Measurements from ENCODE around the gene STARD6.
"Not testable (repeated sequence)": the region's sequence is repeated elsewhere in the genome, so short reads cannot be mapped to it uniquely, and the experiment has no call there.

STARD6 gene

GRCh38 chr18:54335638-54336173, 22.0 kb downstream of the STARD6 start:
- DNase-seq, result no peak

GRCh38 chr18:54330768-54331548, 26.7 kb downstream of the STARD6 start:
- DNase-seq, result no peak

GRCh38 chr18:54329787-54330186, 27.9 kb downstream of the STARD6 start:
- DNase-seq, result no peak

GRCh38 chr18:54327818-54328217, 29.8 kb downstream of the STARD6 start:
- DNase-seq, result no peak

- no peak for DNase-seq
These were observed 33.7 kb downstream of the STARD6 start for GRCh38 chr18:54323970-54324369.

GRCh38 chr18:54323561-54323960, 34.1 kb downstream of the STARD6 start:
- no peak for DNase-seq

- DNase-seq, result no peak
These were observed 41.4 kb downstream of the STARD6 start for GRCh38 chr18:54316071-54316820.

GRCh38 chr18:54309564-54309963, 48.1 kb downstream of the STARD6 start:
- DNase-seq, result not testable (repeated sequence)

- DNase-seq, result no peak
These were observed 54.2 kb downstream of the STARD6 start for GRCh38 chr18:54303408-54303807.

- DNase-seq, result not testable (repeated sequence)
These were observed 58.7 kb downstream of the STARD6 start for GRCh38 chr18:54298991-54299390.

GRCh38 chr18:54296062-54296461, 61.6 kb downstream of the STARD6 start:
- DNase-seq, result no peak

GRCh38 chr18:54294274-54294673, 63.4 kb downstream of the STARD6 start:
- DNase-seq, result no peak

GRCh38 chr18:54284981-54285785, 72.5 kb downstream of the STARD6 start:
- no peak for DNase-seq

- DNase-seq, result no peak
These were observed 73.1 kb downstream of the STARD6 start for GRCh38 chr18:54284535-54284934.

GRCh38 chr18:54280220-54280569, 77.5 kb downstream of the STARD6 start:
- no peak for DNase-seq

GRCh38 chr18:54279477-54280219, 78.0 kb downstream of the STARD6 start:
- DNase-seq, result no peak

GRCh38 chr18:54278615-54279014, 79.0 kb downstream of the STARD6 start:
- no peak for DNase-seq

- DNase-seq, result no peak
These were observed 79.8 kb downstream of the STARD6 start for GRCh38 chr18:54277899-54278298.

Measured in right hindlimb (tissue), 1 donor.